OCI-LY1 (cell line): ENCODE results near the gene MBNL2.

ENCODE experiments used
- CTCF ChIP-seq: fragments of 200-600 bp; sonication (generic), shearing (Covaris generic); IDR thresholded peaks from 2 replicates; pipeline ENCODE4 v1.5.1; 2017; ENCODE audit warnings: mild to moderate bottlenecking, antibody characterized with exemption, low read length, moderate library complexity, mixed read lengths
- EZH2 ChIP-seq: fragments of 200-600 bp; sonication (generic), shearing (Covaris generic); IDR thresholded peaks from 2 replicates; pipeline ENCODE4 v1.8.0; 2017; ENCODE audit warnings: borderline replicate concordance, mixed run types, mild to moderate bottlenecking, antibody characterized with exemption, low read length, moderate library complexity, mixed read lengths

GRCh38 chr13:97417698-97418097, 195.6 kb downstream of the MBNL2 start:
- TF ChIP-seq CTCF (no peak), EZH2 (no peak)
